Subcutaneous abdominal adipose tissue (tissue), 5 donors: ENCODE results near the gene BCR.

Experiments
- H3K27ac ChIP-seq: one replicate; pipeline ENCODE4 v1.7.0; 2013; ENCODE audit warnings: low read depth, mild to moderate bottlenecking, inconsistent platforms, low read length, moderate library complexity
- H3K27me3 ChIP-seq, 5 donors: one replicate each; pipeline ENCODE4 v1.7.0; 2013; ENCODE audit warnings: low read length in 5 of 5, inconsistent platforms in 1 of 5; ENCODE audit not compliant: control insufficient read depth in 5 of 5, insufficient read depth in 4 of 5
- H3K36me3 ChIP-seq, 5 donors: one replicate each; pipeline ENCODE4 v1.7.0; 2013; ENCODE audit warnings: low read length in 5 of 5; ENCODE audit not compliant: control insufficient read depth in 5 of 5, insufficient read depth in 5 of 5
- H3K4me1 ChIP-seq, 5 donors: one replicate each; pipeline ENCODE4 v1.7.0; 2013; ENCODE audit warnings: low read length in 5 of 5, mild to moderate bottlenecking in 3 of 5, moderate library complexity in 1 of 5; ENCODE audit not compliant: control insufficient read depth in 5 of 5, insufficient read depth in 5 of 5
- H3K4me3 ChIP-seq, 5 donors: one replicate each; pipeline ENCODE4 v1.7.0; 2013; ENCODE audit warnings: low read length in 5 of 5, low read depth in 1 of 5
- H3K9ac ChIP-seq, 5 donors: one replicate each; pipeline ENCODE4 v1.7.0; 2013; ENCODE audit warnings: low read length in 5 of 5, mild to moderate bottlenecking in 4 of 5, moderate library complexity in 3 of 5
- H3K9me3 ChIP-seq, 5 donors: one replicate each; pipeline ENCODE4 v1.7.0; 2013; ENCODE audit warnings: low read length in 5 of 5; ENCODE audit not compliant: control insufficient read depth in 5 of 5
- donor health status: healthy.
- donor health status: healthy.
- donor health status: healthy.
- donor health status: healthy.
- donor health status: healthy.

The BCR gene

GRCh38 chr22:23276656-23277582 lies 96.6 kb downstream of the BCR start:
- no peaks in the 10 kb centered on the region for H3K27me3 ChIP-seq
- H3K27ac ChIP-seq: no peak overlapping the region
- no peak overlapping the region for H3K4me3 ChIP-seq
- H3K9ac ChIP-seq: no peak overlapping the region
- peaks cover 0 to 53% (median 23%) of the 10 kb centered on the region in 5 donors for H3K4me1 ChIP-seq
- peaks cover 0 to 72% (median 57%) of the 10 kb centered on the region in 5 donors for H3K36me3 ChIP-seq
- H3K9me3 ChIP-seq: no peaks in the 10 kb centered on the region

- H3K27ac ChIP-seq: no peak overlapping the region
- H3K27me3 ChIP-seq: no peaks in the 10 kb centered on the region
- H3K9ac ChIP-seq: no peak overlapping the region
- peaks cover 0 to 57% (median 26%) of the 10 kb centered on the region in 5 donors for H3K4me1 ChIP-seq
- no peaks in the 10 kb centered on the region for H3K9me3 ChIP-seq
- H3K36me3 ChIP-seq: peaks cover 0 to 68% (median 54%) of the 10 kb centered on the region in 5 donors
- H3K4me3 ChIP-seq: no peak overlapping the region
Measured at GRCh38 chr22:23277583-23278295, 97.4 kb downstream of the BCR start.

- H3K36me3 ChIP-seq: peaks cover 0 to 68% (median 50%) of the 10 kb centered on the region in 5 donors
- H3K27me3 ChIP-seq: no peaks in the 10 kb centered on the region
- no peak overlapping the region for H3K4me3 ChIP-seq
- H3K9me3 ChIP-seq: no peaks in the 10 kb centered on the region
- peaks cover 0 to 45% (median 26%) of the 10 kb centered on the region in 5 donors for H3K4me1 ChIP-seq
- peak overlapping the region in 2 of 5 donors; percentile 20 to 35 for H3K9ac ChIP-seq
- no peak overlapping the region for H3K27ac ChIP-seq
Measured at GRCh38 chr22:23278883-23279675, 98.8 kb downstream of the BCR start.

- Histone ChIP-seq H3K4me1 (peaks cover 0 to 45% (median 26%) of the 10 kb centered on the region in 5 donors), H3K9me3 (no peaks in the 10 kb centered on the region), H3K27ac (no peak overlapping the region), H3K4me3 (no peak overlapping the region), H3K9ac (peak overlapping the region in 1 of 5 donors; percentile 20), H3K27me3 (no peaks in the 10 kb centered on the region), H3K36me3 (peaks cover 0 to 69% (median 50%) of the 10 kb centered on the region in 5 donors)
Measured at GRCh38 chr22:23279781-23280180, 99.5 kb downstream of the BCR start.

GRCh38 chr22:23280356-23281052 lies 100.2 kb downstream of the BCR start:
- Histone ChIP-seq H3K9me3 (no peaks in the 10 kb centered on the region), H3K4me3 (no peak overlapping the region), H3K27me3 (no peaks in the 10 kb centered on the region), H3K4me1 (peaks cover 0 to 45% (median 26%) of the 10 kb centered on the region in 5 donors), H3K36me3 (peaks cover 0 to 69% (median 50%) of the 10 kb centered on the region in 5 donors), H3K9ac (no peak overlapping the region), H3K27ac (no peak overlapping the region)

GRCh38 chr22:23281053-23281405 lies 100.7 kb downstream of the BCR start:
- Histone ChIP-seq H3K9ac (no peak overlapping the region), H3K9me3 (no peaks in the 10 kb centered on the region), H3K4me3 (no peak overlapping the region), H3K27ac (no peak overlapping the region), H3K27me3 (no peaks in the 10 kb centered on the region), H3K36me3 (peaks cover 0 to 70% (median 54%) of the 10 kb centered on the region in 5 donors), H3K4me1 (peaks cover 0 to 45% (median 26%) of the 10 kb centered on the region in 5 donors)

GRCh38 chr22:23281406-23282088 lies 101.2 kb downstream of the BCR start:
- no peaks in the 10 kb centered on the region for H3K9me3 ChIP-seq
- peaks cover 0 to 42% (median 24%) of the 10 kb centered on the region in 5 donors for H3K4me1 ChIP-seq
- no peak overlapping the region for H3K4me3 ChIP-seq
- H3K27me3 ChIP-seq: no peaks in the 10 kb centered on the region
- no peak overlapping the region for H3K27ac ChIP-seq
- no peak overlapping the region for H3K9ac ChIP-seq
- peaks cover 0 to 72% (median 57%) of the 10 kb centered on the region in 5 donors for H3K36me3 ChIP-seq

GRCh38 chr22:23282089-23282501 lies 101.8 kb downstream of the BCR start:
- no peak overlapping the region for H3K27ac ChIP-seq
- H3K9ac ChIP-seq: no peak overlapping the region
- no peak overlapping the region for H3K4me3 ChIP-seq
- peaks cover 0 to 72% (median 60%) of the 10 kb centered on the region in 5 donors for H3K36me3 ChIP-seq
- no peaks in the 10 kb centered on the region for H3K9me3 ChIP-seq
- H3K27me3 ChIP-seq: no peaks in the 10 kb centered on the region
- peaks cover 0 to 37% (median 20%) of the 10 kb centered on the region in 5 donors for H3K4me1 ChIP-seq

GRCh38 chr22:23282516-23282915 lies 102.2 kb downstream of the BCR start:
- Histone ChIP-seq H3K9ac (no peak overlapping the region), H3K4me1 (peaks cover 0 to 33% (median 20%) of the 10 kb centered on the region in 5 donors), H3K36me3 (peaks cover 0 to 72% (median 62%) of the 10 kb centered on the region in 5 donors), H3K27me3 (no peaks in the 10 kb centered on the region), H3K27ac (no peak overlapping the region), H3K9me3 (no peaks in the 10 kb centered on the region), H3K4me3 (no peak overlapping the region)
